Upper lobe of left lung (tissue), 6 donors: ENCODE measurements around the gene CHAC1. TPM values are rescaled to one million over a fixed set of nuclear protein-coding genes. Genes with fewer than 3 reads are reported as not detected.

Source experiments
- ATAC-seq, 2 donors: fragments of 200-7000 bp; cut with Tn5 transposase; one replicate each; pipeline ENCODE4 v1.9.1; 2022; ENCODE audit warnings: mild to moderate bottlenecking in 2 of 2, moderate library complexity in 2 of 2; ENCODE audit not compliant: low FRiP score in 2 of 2
- DNase-seq, 2 donors: peaks; one replicate each; pipeline ENCODE4 v3.0.0-alpha.2; 2019 to 2020
- H3K27ac ChIP-seq, 4 donors: fragments of 200-600 bp; sonication (generic); one replicate each; pipeline ENCODE4 v1.5.1; 2016 to 2019
- H3K27me3 ChIP-seq, 4 donors: fragments of 200-600 bp; sonication (generic); one replicate each; pipeline ENCODE4 v1.5.1; 2017 to 2019
- H3K36me3 ChIP-seq, 4 donors: fragments of 200-600 bp; sonication (generic); one replicate each; pipeline ENCODE4 v1.5.1; 2016 to 2019
- H3K4me1 ChIP-seq, 4 donors: fragments of 200-600 bp; sonication (generic); one replicate each; pipeline ENCODE4 v1.5.1; 2018 to 2019
- H3K4me3 ChIP-seq, 4 donors: fragments of 200-600 bp; sonication (generic); one replicate each; pipeline ENCODE4 v1.5.1; 2017 to 2019; ENCODE audit warnings: mild to moderate bottlenecking in 2 of 4, moderate library complexity in 1 of 4
- H3K9me3 ChIP-seq, 4 donors: fragments of 200-600 bp; sonication (generic); one replicate each; pipeline ENCODE4 v1.5.1; 2018 to 2019
- EP300 ChIP-seq, 4 donors: sonication (generic); formaldehyde crosslinking; IDR thresholded peaks; one replicate each; pipeline ENCODE4 v1.5.1; 2017; ENCODE audit warnings: antibody characterized with exemption in 4 of 4, control low read depth in 2 of 4
- POLR2A ChIP-seq, 4 donors: fragments of 450-650 bp; IDR thresholded peaks; one replicate each; pipeline ENCODE4 v1.5.1; 2016 to 2017; ENCODE audit warnings: antibody characterized with exemption in 4 of 4, mild to moderate bottlenecking in 2 of 4
- POLR2AphosphoS5 ChIP-seq, 2 donors: sonication (generic); formaldehyde crosslinking; IDR thresholded peaks; one replicate each; pipeline ENCODE4 v1.5.1; 2017; ENCODE audit warnings: antibody characterized with exemption in 2 of 2
- WGBS, 2 donors: methylation state at CpG; one replicate each; pipeline ENCODE4 v1.1.5; 2017 to 2018; 5-methylcytosine and 5-hydroxymethylcytosine counted together
- total RNA-seq, 6 donors: library from RNA; depleted of rRNA in 4 of 6; stranded (reverse); fragments of >200 nt in 4 of 6; gene quantifications; one replicate each; pipeline versions ENCODE4 v1.1.0 to v1.2.1, GENCODE V29; 2016 to 2021
- TF ChIP-seq, protein P1 (sequence below), 6 experiments: fragments of 450-650 bp in 4 of 6; fragments of 200-600 bp in 2 of 6; sonication (generic) in 2 of 6; IDR thresholded peaks; one replicate each; pipeline ENCODE4 v1.5.1; 2016 to 2019; ENCODE audit warnings: antibody characterized with exemption in 6 of 6
- donor health status: DM: no; HTN: no; CAD: no; lungs with moderate emphysema.
- donor health status: DM: no; HTN: yes; CAD: no; lungs with severe emphysema.

Gene CHAC1
- total RNA-seq, 6 donors from 2014 or later = 2.6 to 11.1 (median 3.4) TPM

DNA sequence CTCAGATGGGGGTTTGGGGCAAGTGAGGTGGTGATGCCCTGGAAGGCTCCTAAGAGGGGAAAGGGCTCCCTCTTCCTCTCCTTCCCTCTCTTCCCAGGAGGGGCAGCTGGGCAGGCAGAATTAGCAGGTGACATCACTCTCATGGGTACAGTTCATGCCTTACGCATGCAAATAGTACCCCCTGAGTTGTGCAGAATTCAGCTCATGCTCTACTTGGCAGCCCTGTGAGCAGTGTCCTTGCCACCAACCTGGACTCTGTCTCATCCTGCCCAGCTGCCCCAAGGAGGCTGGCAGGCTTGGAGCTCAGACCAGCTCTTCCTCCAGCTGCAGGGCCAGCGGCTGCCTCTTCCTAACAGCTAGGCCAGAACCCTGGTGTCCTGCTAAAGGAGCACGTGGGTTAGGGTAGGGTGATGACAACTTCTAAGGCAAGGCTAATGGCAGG lies 3.3 kb downstream of the CHAC1 start:
- Histone ChIP-seq H3K27ac (no peak overlapping the region), H3K36me3 (peaks cover 0 to 7% (median 0%) of the 10 kb centered on the region in 4 donors), H3K4me3 (no peak overlapping the region), H3K27me3 (no peaks in the 10 kb centered on the region), H3K9me3 (no peaks in the 10 kb centered on the region), H3K4me1 (peaks cover 23 to 37% (median 32%) of the 10 kb centered on the region in 4 donors)
- no peak for TF ChIP-seq EP300 (IDR thresholded peaks at IDR 0.05)
- no peak for TF ChIP-seq POLR2A (IDR thresholded peaks at IDR 0.05)
- TF ChIP-seq, protein P1, sequence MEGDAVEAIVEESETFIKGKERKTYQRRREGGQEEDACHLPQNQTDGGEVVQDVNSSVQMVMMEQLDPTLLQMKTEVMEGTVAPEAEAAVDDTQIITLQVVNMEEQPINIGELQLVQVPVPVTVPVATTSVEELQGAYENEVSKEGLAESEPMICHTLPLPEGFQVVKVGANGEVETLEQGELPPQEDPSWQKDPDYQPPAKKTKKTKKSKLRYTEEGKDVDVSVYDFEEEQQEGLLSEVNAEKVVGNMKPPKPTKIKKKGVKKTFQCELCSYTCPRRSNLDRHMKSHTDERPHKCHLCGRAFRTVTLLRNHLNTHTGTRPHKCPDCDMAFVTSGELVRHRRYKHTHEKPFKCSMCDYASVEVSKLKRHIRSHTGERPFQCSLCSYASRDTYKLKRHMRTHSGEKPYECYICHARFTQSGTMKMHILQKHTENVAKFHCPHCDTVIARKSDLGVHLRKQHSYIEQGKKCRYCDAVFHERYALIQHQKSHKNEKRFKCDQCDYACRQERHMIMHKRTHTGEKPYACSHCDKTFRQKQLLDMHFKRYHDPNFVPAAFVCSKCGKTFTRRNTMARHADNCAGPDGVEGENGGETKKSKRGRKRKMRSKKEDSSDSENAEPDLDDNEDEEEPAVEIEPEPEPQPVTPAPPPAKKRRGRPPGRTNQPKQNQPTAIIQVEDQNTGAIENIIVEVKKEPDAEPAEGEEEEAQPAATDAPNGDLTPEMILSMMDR (IDR thresholded peaks at IDR 0.05) = no peak
- no peak for TF ChIP-seq POLR2AphosphoS5 (IDR thresholded peaks at IDR 0.05)
- 93% methylated on average over 3 of the region's 3 CpGs; no CpG with 5 or more reads in 1 of the 2 donors for WGBS, 2 donors
- DNase-seq (no peak), ATAC-seq (no peak)

DNA sequence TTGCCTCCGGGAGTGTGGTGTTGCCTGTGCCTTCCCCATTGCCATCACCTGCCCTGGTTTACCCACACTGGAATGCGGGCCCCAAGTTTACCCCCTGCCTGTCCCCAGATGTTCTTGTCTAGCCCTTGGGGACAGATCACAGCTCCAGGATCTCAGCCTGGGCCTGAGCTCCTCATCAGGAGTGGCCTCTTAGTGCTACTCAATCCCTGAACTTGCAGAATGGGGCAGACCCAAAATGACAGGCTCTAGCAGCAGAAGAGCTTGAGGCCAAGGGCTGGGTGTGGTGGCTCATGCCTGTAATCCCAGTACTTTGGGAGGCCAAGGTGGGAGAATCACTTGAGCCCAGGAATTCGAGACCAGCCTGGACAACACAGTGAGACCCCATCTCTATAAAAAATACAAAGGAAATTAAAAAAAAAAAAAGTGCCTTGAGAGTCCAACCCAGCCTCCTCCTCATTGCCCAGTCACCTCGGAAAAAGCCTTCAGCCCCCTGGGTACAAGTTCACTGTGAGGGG lies 3.8 kb downstream of the CHAC1 start:
- H3K36me3 ChIP-seq = peaks cover 0 to 7% (median 0%) of the 10 kb centered on the region in 4 donors
- 86 to 96% methylated on average over 3 to 4 of the region's 4 CpGs for WGBS, 2 donors
- no peak overlapping the region for H3K27ac ChIP-seq

DNA sequence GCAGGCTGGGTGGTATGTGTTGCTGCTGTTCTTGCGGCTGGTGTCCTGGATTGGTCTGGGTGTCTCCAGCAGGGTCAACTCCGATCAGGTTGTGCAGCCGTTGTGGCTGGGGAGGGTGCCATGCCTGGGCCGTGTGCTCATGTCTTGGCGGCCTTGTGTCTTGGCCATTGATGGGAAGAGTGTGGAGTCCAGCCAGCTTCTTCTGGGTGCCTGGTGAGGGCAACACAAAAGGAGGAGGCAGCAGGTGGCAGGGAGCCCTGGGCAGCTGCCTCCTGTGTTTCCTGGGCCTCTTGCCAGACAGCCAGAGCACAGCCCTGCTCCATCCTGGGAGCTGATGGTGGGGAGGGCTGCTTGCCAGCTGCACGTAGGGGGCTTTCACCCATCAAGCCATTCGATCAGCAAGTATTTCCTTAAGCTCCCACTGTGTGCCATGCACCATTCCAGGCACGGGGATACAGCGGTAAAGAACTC lies 4.3 kb downstream of the CHAC1 start:
- H3K36me3 ChIP-seq = peaks cover 0 to 7% (median 0%) of the 10 kb centered on the region in 4 donors
- no peak overlapping the region for H3K4me3 ChIP-seq
- H3K27me3 ChIP-seq = no peaks in the 10 kb centered on the region
- 77 to 78% methylated on average over 5 to 6 of the region's 9 CpGs for WGBS, 2 donors
- no peak overlapping the region for H3K27ac ChIP-seq
- no peak for ATAC-seq
- no peaks in the 10 kb centered on the region for H3K9me3 ChIP-seq
- H3K4me1 ChIP-seq = peaks cover 18 to 30% (median 25%) of the 10 kb centered on the region in 4 donors
- no peak for DNase-seq
- TF ChIP-seq POLR2AphosphoS5 (IDR thresholded peaks at IDR 0.05) (no peak), POLR2A (IDR thresholded peaks at IDR 0.05) (no peak), EP300 (IDR thresholded peaks at IDR 0.05) (no peak)
- TF ChIP-seq, protein P1 (IDR thresholded peaks at IDR 0.05) = no peak

More for the DNA sequence above, 3.8 kb downstream of the CHAC1 start:
- DNase-seq = no peak
- TF ChIP-seq EP300 (IDR thresholded peaks at IDR 0.05) (no peak), POLR2A (IDR thresholded peaks at IDR 0.05) (no peak), POLR2AphosphoS5 (IDR thresholded peaks at IDR 0.05) (no peak)
- TF ChIP-seq, protein P1 (IDR thresholded peaks at IDR 0.05) = no peak
- no peak for ATAC-seq
- H3K9me3 ChIP-seq = no peaks in the 10 kb centered on the region
- peaks cover 23 to 35% (median 30%) of the 10 kb centered on the region in 4 donors for H3K4me1 ChIP-seq
- no peak overlapping the region for H3K4me3 ChIP-seq
- no peaks in the 10 kb centered on the region for H3K27me3 ChIP-seq

DNA sequence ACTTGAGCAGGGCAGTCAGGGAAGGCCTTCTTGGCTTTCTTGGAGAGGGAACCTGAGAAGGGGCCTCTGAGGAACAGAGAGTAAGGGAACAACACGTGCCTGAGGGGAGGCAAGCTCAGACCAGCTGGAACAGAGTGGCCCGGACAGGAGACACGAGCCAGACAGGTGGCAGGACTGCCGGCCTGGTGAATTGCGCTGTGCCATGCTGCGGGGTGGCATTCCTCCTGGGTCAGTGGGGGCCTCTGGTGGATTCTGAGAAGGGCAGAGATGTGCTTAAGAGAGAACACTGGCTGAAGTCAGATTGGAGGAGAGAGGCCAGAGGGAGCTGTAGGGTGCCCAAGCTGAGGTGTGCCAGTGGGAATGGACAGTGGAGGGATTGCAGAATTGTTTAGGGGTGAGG lies 4.9 kb downstream of the CHAC1 start:
- Histone ChIP-seq H3K27me3 (no peaks in the 10 kb centered on the region), H3K4me3 (no peak overlapping the region), H3K36me3 (peaks cover 0 to 7% (median 0%) of the 10 kb centered on the region in 4 donors), H3K9me3 (no peaks in the 10 kb centered on the region), H3K4me1 (peaks cover 16 to 28% (median 21%) of the 10 kb centered on the region in 4 donors), H3K27ac (no peak overlapping the region)
- TF ChIP-seq EP300 (IDR thresholded peaks at IDR 0.05) = no peak
- 84 to 89% methylated on average over 6 of the region's 6 CpGs for WGBS, 2 donors
- DNase-seq = no peak
- no peak for ATAC-seq

DNA sequence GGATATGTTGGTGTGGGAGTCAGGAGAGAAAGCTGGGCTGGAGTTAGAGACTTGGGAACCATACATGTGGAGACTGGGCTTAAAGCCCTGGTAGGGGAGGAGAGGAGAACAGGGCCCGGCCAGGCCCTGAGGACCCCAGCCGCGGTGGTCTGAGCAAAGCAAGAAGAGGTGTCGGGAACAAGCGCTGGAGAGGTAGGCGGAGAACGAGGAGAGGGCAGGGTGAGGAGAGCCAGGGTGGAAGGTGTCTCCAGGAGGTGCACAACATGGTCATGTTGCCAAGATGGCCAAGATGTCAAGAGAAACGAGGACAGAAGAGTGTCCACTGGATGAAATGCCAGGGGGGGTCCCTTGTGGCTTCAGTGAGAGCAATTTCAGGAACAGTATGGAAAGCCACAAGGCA lies 5.5 kb downstream of the CHAC1 start:
- H3K4me3 ChIP-seq = no peak overlapping the region
- H3K27me3 ChIP-seq = no peaks in the 10 kb centered on the region
- WGBS, 2 donors = 91 to 92% methylated on average over 8 of the region's 8 CpGs
- H3K36me3 ChIP-seq = peaks cover 0 to 7% (median 0%) of the 10 kb centered on the region in 4 donors
- no peak overlapping the region for H3K27ac ChIP-seq
- no peaks in the 10 kb centered on the region for H3K9me3 ChIP-seq
- DNase-seq (no peak), ATAC-seq (no peak)
- H3K4me1 ChIP-seq = peaks cover 12 to 26% (median 17%) of the 10 kb centered on the region in 4 donors
- TF ChIP-seq POLR2AphosphoS5 (IDR thresholded peaks at IDR 0.05) = no peak
- no peak for TF ChIP-seq POLR2A (IDR thresholded peaks at IDR 0.05)
- no peak for TF ChIP-seq EP300 (IDR thresholded peaks at IDR 0.05)
- TF ChIP-seq, protein P1 (IDR thresholded peaks at IDR 0.05) = no peak
